HepG2 (cell line): Measurements from ENCODE around the gene SLC4A7. TPM values are rescaled to one million over a fixed set of nuclear protein-coding genes. Genes with fewer than 3 reads are reported as not detected.

Experiments used
- ATRX ChIP-seq: sonication (generic); formaldehyde crosslinking; IDR thresholded peaks from 2 replicates; pipeline ENCODE4 v1.4.0; 2020; ENCODE audit warnings: missing genetic modification reagents, borderline replicate concordance
- ELF1 ChIP-seq: sonication (generic); formaldehyde crosslinking; IDR thresholded peaks from 2 replicates; pipeline ENCODE4 v1.4.0; 2020; ENCODE audit warnings: missing genetic modification reagents
- HINFP ChIP-seq: sonication (generic); formaldehyde crosslinking; IDR thresholded peaks from 2 replicates; pipeline ENCODE4 v1.4.0; 2020; ENCODE audit warnings: low read depth, mild to moderate bottlenecking, missing genetic modification reagents
- KDM3A ChIP-seq: IDR thresholded peaks from 2 replicates; pipeline ENCODE4 v1.6.1; 2018; ENCODE audit warnings: low read depth, missing compliant biosample characterization
- MBNL3 ChIP-seq: fragments of 250-450 bp; sonication (Bioruptor Pico); conservative IDR thresholded peaks from 2 replicates; pipeline ENCODE4 v1.8.0; 2022; ENCODE audit warnings: mild to moderate bottlenecking, inconsistent platforms
- PAWR ChIP-seq: sonication (generic); formaldehyde crosslinking; IDR thresholded peaks from 2 replicates; pipeline ENCODE4 v1.4.0; 2020; ENCODE audit warnings: missing genetic modification reagents, mild to moderate bottlenecking, borderline replicate concordance
- PREB ChIP-seq: sonication (generic); formaldehyde crosslinking; IDR thresholded peaks from 2 replicates; pipeline ENCODE4 v1.4.0; 2020; ENCODE audit warnings: missing genetic modification reagents
- SALL1 ChIP-seq: sonication (generic); formaldehyde crosslinking; IDR thresholded peaks from 2 replicates; pipeline ENCODE4 v1.8.0; 2022; ENCODE audit warnings: mild to moderate bottlenecking, missing genetic modification reagents
- SETDB1 ChIP-seq: sonication (generic); formaldehyde crosslinking; IDR thresholded peaks from 2 replicates; pipeline ENCODE4 v1.5.1; 2020; ENCODE audit warnings: missing genetic modification reagents, mild to moderate bottlenecking, borderline replicate concordance
- TEAD2 ChIP-seq: sonication (generic); formaldehyde crosslinking; IDR thresholded peaks from 2 replicates; pipeline ENCODE4 v1.9.0; 2021; ENCODE audit warnings: missing genetic modification reagents
- TP53 ChIP-seq: sonication (generic); formaldehyde crosslinking; conservative IDR thresholded peaks from 2 replicates; pipeline ENCODE4 v1.4.0; 2020; ENCODE audit warnings: missing genetic modification reagents
- ZFP36L1 ChIP-seq: sonication (generic); formaldehyde crosslinking; IDR thresholded peaks from 2 replicates; pipeline ENCODE4 v1.8.0; 2022; ENCODE audit warnings: mild to moderate bottlenecking, missing genetic modification reagents, moderate library complexity
- ZNF362 ChIP-seq: sonication (generic); formaldehyde crosslinking; IDR thresholded peaks from 2 replicates; pipeline ENCODE4 v1.4.0; 2020; ENCODE audit warnings: missing genetic modification reagents, mild to moderate bottlenecking, borderline replicate concordance
- ZNF484 ChIP-seq: sonication (generic); formaldehyde crosslinking; IDR thresholded peaks from 2 replicates; pipeline ENCODE4 v1.5.1; 2020; ENCODE audit warnings: mild to moderate bottlenecking, low read depth, missing genetic modification reagents, borderline replicate concordance
- ZNF589 ChIP-seq: sonication (generic); formaldehyde crosslinking; conservative IDR thresholded peaks from 2 replicates; pipeline ENCODE4 v1.8.0; 2022; ENCODE audit warnings: mild to moderate bottlenecking, moderate library complexity, missing genetic modification reagents
- ZNF670 ChIP-seq: sonication (generic); formaldehyde crosslinking; IDR thresholded peaks from 2 replicates; pipeline ENCODE4 v1.8.0; 2022; ENCODE audit warnings: mild to moderate bottlenecking, missing genetic modification reagents, borderline replicate concordance
- ZNF678 ChIP-seq: sonication (generic); formaldehyde crosslinking; IDR thresholded peaks from 2 replicates; pipeline ENCODE4 v1.4.0; 2020; ENCODE audit warnings: mild to moderate bottlenecking, missing genetic modification reagents
- ZNF879 ChIP-seq: sonication (generic); formaldehyde crosslinking; IDR thresholded peaks from 2 replicates; pipeline ENCODE4 v1.8.1; 2023; ENCODE audit warnings: missing genetic modification reagents
- polyA plus RNA-seq, 8 experiments: library from polyadenylated mRNA; depleted of rRNA in 3 of 8; stranded (reverse) in 7 of 8; unstranded in 1 of 8; fragments of >200 nt; fragmentation: Illumina TruSeq in 4 of 8; extraction: Trizol in 4 of 8; gene quantifications; 2 replicates each; pipeline versions ENCODE4 v1.2.1 to v1.2.3, GENCODE V29; 2011 to 2016; ENCODE audit warnings: low read depth in 4 of 8, missing spikeins in 1 of 8, mixed read lengths in 1 of 8; ENCODE audit not compliant: insufficient read depth in 1 of 8
- total RNA-seq, 5 experiments: library from RNA; depleted of rRNA; stranded (reverse); fragments of >200 nt; fragmentation: Illumina TruSeq; extraction: Trizol; gene quantifications; 2 replicates each; pipeline ENCODE4 v1.2.3, GENCODE V29; 2016; ENCODE audit warnings: low read depth in 1 of 5
- TF ChIP-seq, protein P1 (sequence below): sonication (generic); formaldehyde crosslinking; IDR thresholded peaks from 2 replicates; pipeline ENCODE4 v1.8.1; 2023; ENCODE audit warnings: missing genetic modification reagents, inconsistent platforms, borderline replicate concordance
- TF ChIP-seq, protein P2 (sequence below): sonication (generic); formaldehyde crosslinking; IDR thresholded peaks from 2 replicates; pipeline ENCODE4 v1.5.0; 2020; ENCODE audit warnings: mild to moderate bottlenecking, low read depth, missing genetic modification reagents, borderline replicate concordance
- TF ChIP-seq, protein P3 (sequence below): sonication (generic); formaldehyde crosslinking; IDR thresholded peaks from 2 replicates; pipeline ENCODE4 v1.8.0; 2022; ENCODE audit warnings: mild to moderate bottlenecking, missing genetic modification reagents, borderline replicate concordance

SLC4A7 gene
- total and polyA plus RNA-seq, 2 of the 13 experiments (the other 11 are each of a cell fraction or from before 2014, with no cell fraction given): 16.4 to 43.8 TPM

DNA sequence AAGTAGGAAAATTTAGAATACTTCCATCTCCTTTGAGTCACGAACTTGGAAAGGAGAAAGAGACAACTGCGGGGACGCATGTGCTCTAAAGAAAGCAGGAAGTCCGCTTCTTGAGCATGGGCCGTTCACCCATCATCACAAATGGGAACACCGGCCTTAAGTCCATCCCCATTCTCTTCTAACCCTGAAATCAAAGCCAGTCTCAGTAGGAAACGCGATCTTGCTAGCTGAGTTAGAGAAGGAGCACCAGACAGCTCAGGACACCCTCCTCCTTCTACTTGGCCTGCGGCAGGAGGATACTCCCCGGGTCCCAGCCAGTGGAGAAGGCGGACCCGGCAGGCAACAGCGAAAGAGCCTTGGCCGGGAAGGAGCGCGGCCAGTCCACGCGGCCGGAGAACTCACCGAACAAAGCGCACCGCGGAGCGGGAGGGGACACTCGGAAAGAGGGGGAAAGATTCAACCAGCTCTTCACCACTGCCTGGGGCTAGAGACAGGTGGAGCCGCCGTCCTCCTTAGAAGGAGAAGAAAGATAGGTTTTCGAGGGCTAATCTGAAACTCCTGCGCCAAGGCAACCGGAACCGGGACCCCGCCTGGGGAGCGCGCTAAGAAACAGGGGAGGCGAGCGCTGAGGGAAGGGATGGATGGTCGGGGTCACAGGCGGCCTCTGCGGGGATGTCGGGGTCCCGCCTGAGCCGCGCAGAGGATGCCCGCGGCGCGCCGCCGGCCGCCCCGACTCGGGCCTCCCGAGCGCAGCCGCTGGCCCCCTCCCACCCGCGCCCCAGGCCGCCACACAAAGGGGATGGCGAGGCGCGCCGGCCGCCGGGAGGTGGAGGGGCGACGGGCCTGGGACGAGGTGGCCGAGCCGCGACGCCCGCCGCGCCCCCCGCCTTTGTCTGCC lies 818 bp downstream of the SLC4A7 start (continued):
- TF ChIP-seq TP53 (no peak), ZNF589 (CRISPR knock-in tag) (no peak), ZNF484 (CRISPR knock-in tag) (no peak), ZNF879 (CRISPR knock-in tag) (no peak), ELF1 (CRISPR knock-in tag) (0 out of 2 replicates have a peak, but pooled peaks have one; percentile 10), KDM3A (CRISPR knock-in tag) (no peak), ZNF678 (CRISPR knock-in tag) (no peak), ATRX (CRISPR knock-in tag) (no peak), ZNF670 (no peak), SALL1 (CRISPR knock-in tag) (no peak), SETDB1 (CRISPR knock-in tag) (no peak), PREB (CRISPR knock-in tag) (no peak), MBNL3 (CRISPR knock-in tag) (no peak), TEAD2 (CRISPR knock-in tag) (no peak), HINFP (CRISPR knock-in tag) (peak; percentile 84; the same call in 1 of the 2 replicates), PAWR (no peak), ZNF362 (CRISPR knock-in tag) (no peak), ZFP36L1 (CRISPR knock-in tag) (no peak)
- TF ChIP-seq, protein P1, sequence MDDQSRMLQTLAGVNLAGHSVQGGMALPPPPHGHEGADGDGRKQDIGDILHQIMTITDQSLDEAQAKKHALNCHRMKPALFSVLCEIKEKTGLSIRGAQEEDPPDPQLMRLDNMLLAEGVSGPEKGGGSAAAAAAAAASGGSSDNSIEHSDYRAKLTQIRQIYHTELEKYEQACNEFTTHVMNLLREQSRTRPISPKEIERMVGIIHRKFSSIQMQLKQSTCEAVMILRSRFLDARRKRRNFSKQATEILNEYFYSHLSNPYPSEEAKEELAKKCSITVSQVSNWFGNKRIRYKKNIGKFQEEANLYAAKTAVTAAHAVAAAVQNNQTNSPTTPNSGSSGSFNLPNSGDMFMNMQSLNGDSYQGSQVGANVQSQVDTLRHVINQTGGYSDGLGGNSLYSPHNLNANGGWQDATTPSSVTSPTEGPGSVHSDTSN (CRISPR knock-in tag): no peak
- TF ChIP-seq, protein P2, sequence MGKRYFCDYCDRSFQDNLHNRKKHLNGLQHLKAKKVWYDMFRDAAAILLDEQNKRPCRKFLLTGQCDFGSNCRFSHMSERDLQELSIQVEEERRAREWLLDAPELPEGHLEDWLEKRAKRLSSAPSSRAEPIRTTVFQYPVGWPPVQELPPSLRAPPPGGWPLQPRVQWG (CRISPR knock-in tag): no peak
- TF ChIP-seq, protein P3, sequence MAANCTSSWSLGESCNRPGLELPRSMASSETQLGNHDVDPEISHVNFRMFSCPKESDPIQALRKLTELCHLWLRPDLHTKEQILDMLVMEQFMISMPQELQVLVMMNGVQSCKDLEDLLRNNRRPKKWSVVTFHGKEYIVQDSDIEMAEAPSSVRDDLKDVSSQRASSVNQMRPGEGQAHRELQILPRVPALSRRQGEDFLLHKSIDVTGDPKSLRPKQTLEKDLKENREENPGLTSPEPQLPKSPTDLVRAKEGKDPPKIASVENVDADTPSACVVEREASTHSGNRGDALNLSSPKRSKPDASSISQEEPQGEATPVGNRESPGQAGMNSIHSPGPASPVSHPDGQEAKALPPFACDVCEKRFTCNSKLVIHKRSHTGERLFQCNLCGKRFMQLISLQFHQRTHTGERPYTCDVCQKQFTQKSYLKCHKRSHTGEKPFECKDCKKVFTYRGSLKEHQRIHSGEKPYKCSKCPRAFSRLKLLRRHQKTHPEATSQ (CRISPR knock-in tag): no peak
